Measurements from ENCODE around the gene ORAI3. TPM values are rescaled to one million over a fixed set of nuclear protein-coding genes. Genes with fewer than 3 reads are reported as not detected.

ORAI3 gene
- total and polyA plus RNA-seq, 2 of the 13 experiments (the other 11 are each of a cell fraction or from before 2014, with no cell fraction given): 11.4 to 32.0 TPM

- TF ChIP-seq, protein P1, sequence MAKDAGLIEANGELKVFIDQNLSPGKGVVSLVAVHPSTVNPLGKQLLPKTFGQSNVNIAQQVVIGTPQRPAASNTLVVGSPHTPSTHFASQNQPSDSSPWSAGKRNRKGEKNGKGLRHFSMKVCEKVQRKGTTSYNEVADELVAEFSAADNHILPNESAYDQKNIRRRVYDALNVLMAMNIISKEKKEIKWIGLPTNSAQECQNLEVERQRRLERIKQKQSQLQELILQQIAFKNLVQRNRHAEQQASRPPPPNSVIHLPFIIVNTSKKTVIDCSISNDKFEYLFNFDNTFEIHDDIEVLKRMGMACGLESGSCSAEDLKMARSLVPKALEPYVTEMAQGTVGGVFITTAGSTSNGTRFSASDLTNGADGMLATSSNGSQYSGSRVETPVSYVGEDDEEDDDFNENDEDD (CRISPR knock-in tag; IDR thresholded peaks at IDR 0.05; ENCODE audit: borderline replicate concordance): peak; percentile 79
- TF ChIP-seq HINFP (CRISPR knock-in tag; IDR thresholded peaks at IDR 0.05; ENCODE audit: low read depth) (peak; percentile 91), YY1 (IDR thresholded peaks at IDR 0.05; ENCODE audit: insufficient read depth, insufficient replicate concordance, low read depth, low read length) (peak; percentile 52), ZNF674 (CRISPR knock-in tag; IDR thresholded peaks at IDR 0.05; ENCODE audit: low read depth) (no peak), POLR2G (IDR thresholded peaks at IDR 0.05; ENCODE audit: low read depth, low read length) (peak; percentile 78), CEBPG (CRISPR knock-in tag; IDR thresholded peaks at IDR 0.05) (peak; percentile 2; the same call in 1 of the 2 replicates), NPAS2 (CRISPR knock-in tag; IDR thresholded peaks at IDR 0.05; ENCODE audit: borderline replicate concordance) (no peak), ZBTB4 (CRISPR knock-in tag; IDR thresholded peaks at IDR 0.05; ENCODE audit: borderline replicate concordance) (no peak), ZNF280D (CRISPR knock-in tag; IDR thresholded peaks at IDR 0.05) (no peak), ZNF33B (CRISPR knock-in tag; IDR thresholded peaks at IDR 0.05) (no peak; the same call in 1 of the 2 replicates), GPBP1L1 (CRISPR knock-in tag; IDR thresholded peaks at IDR 0.05) (no peak), ZNF138 (CRISPR knock-in tag; IDR thresholded peaks at IDR 0.05; ENCODE audit: low read depth) (peak; percentile 49; the same call in 1 of the 2 replicates), TARDBP (CRISPR knock-in tag; IDR thresholded peaks at IDR 0.05) (peak; percentile 65; the same call in 1 of the 2 replicates), ZNF160 (CRISPR knock-in tag; IDR thresholded peaks at IDR 0.05) (peak; percentile 40; the same call in 1 of the 2 replicates), NR2F6 (IDR thresholded peaks at IDR 0.05) (no peak; the same call in 1 of the 2 replicates), NR2F6 (CRISPR knock-in tag; IDR thresholded peaks at IDR 0.05) (peak; percentile 41; the same call in 1 of the 2 replicates), ZNF362 (CRISPR knock-in tag; IDR thresholded peaks at IDR 0.05; ENCODE audit: borderline replicate concordance) (0 out of 2 replicates have a peak, but pooled peaks have one; percentile 14)
These were observed 48.3 kb downstream of the ORAI3 start (continued) for GRCh38 chr16:30996985-30997724.
